ENCODE measurements around the gene BEND6.

DNA sequence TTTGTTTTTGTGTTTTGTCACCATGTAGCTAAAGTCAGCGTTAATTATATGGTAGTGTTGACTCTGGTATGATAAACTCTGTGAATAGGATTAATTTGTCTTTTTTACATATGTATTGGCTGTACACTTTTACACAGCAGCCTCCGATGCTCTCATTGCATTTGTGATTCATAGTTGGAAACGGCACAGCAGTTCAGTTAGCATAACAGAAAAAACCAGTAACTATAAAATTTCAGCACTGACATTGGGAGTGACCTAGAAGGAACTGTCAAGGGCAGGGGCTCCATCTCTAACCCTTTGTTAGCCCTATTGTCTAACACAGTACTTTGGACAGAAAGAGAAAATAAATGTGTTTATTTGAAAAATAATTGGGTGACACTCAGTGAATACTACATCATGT is 5.6 kb upstream of the BEND6 start:
- TF ChIP-seq, protein P1, sequence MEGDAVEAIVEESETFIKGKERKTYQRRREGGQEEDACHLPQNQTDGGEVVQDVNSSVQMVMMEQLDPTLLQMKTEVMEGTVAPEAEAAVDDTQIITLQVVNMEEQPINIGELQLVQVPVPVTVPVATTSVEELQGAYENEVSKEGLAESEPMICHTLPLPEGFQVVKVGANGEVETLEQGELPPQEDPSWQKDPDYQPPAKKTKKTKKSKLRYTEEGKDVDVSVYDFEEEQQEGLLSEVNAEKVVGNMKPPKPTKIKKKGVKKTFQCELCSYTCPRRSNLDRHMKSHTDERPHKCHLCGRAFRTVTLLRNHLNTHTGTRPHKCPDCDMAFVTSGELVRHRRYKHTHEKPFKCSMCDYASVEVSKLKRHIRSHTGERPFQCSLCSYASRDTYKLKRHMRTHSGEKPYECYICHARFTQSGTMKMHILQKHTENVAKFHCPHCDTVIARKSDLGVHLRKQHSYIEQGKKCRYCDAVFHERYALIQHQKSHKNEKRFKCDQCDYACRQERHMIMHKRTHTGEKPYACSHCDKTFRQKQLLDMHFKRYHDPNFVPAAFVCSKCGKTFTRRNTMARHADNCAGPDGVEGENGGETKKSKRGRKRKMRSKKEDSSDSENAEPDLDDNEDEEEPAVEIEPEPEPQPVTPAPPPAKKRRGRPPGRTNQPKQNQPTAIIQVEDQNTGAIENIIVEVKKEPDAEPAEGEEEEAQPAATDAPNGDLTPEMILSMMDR (IDR thresholded peaks at IDR 0.05) = no peak
- no peak for TF ChIP-seq POLR2A (IDR thresholded peaks at IDR 0.05)

All from testis (tissue), 2 donors.